CD4-positive, alpha-beta T cell treated with Interleukin-6 for 4 hours (primary cell): ENCODE results near the gene IQGAP1.
"Not testable (repeated sequence)": the region's sequence is repeated elsewhere in the genome, so short reads cannot be mapped to it uniquely, and the experiment has no call there.

Experiments used
- DNase-seq: peaks from one replicate; pipeline ENCODE4 v3.0.0-alpha.2; 2020; ENCODE audit warnings: mixed read lengths

The IQGAP1 gene

GRCh38 chr15:90367576-90367975, 20.5 kb upstream of the IQGAP1 start:
- no peak for DNase-seq

GRCh38 chr15:90375071-90375470, 13.0 kb upstream of the IQGAP1 start:
- no peak for DNase-seq

GRCh38 chr15:90376789-90377188, 11.3 kb upstream of the IQGAP1 start:
- DNase-seq, result peak; percentile 74

GRCh38 chr15:90379263-90379662, 8.8 kb upstream of the IQGAP1 start:
- DNase-seq, result no peak

- no peak for DNase-seq
These were observed 6.5 kb upstream of the IQGAP1 start for GRCh38 chr15:90381515-90381914.

- DNase-seq, result no peak
These were observed 5.7 kb upstream of the IQGAP1 start for GRCh38 chr15:90382320-90382719.

- no peak for DNase-seq
These were observed 1.8 kb upstream of the IQGAP1 start for GRCh38 chr15:90386221-90386620.

- DNase-seq, result peak; percentile 61
These were observed 679 bp downstream of the IQGAP1 start for GRCh38 chr15:90388462-90389380.

GRCh38 chr15:90389513-90389912, 1.5 kb downstream of the IQGAP1 start:
- no peak for DNase-seq

GRCh38 chr15:90393040-90393439, 5.0 kb downstream of the IQGAP1 start:
- no peak for DNase-seq

GRCh38 chr15:90394074-90394473, 6.0 kb downstream of the IQGAP1 start:
- no peak for DNase-seq

- no peak for DNase-seq
These were observed 6.9 kb downstream of the IQGAP1 start for GRCh38 chr15:90394748-90395442.

GRCh38 chr15:90396321-90396720, 8.3 kb downstream of the IQGAP1 start:
- no peak for DNase-seq

GRCh38 chr15:90400005-90400758, 12.1 kb downstream of the IQGAP1 start:
- no peak for DNase-seq

GRCh38 chr15:90400759-90401314, 12.8 kb downstream of the IQGAP1 start:
- peak; percentile 67 for DNase-seq

- DNase-seq, result no peak
These were observed 13.5 kb downstream of the IQGAP1 start for GRCh38 chr15:90401495-90401894.

- no peak for DNase-seq
These were observed 14.2 kb downstream of the IQGAP1 start for GRCh38 chr15:90402223-90402622.

- no peak for DNase-seq
These were observed 14.7 kb downstream of the IQGAP1 start for GRCh38 chr15:90402767-90403166.

- DNase-seq, result no peak
These were observed 17.1 kb downstream of the IQGAP1 start for GRCh38 chr15:90405055-90405607.

GRCh38 chr15:90407336-90407735, 19.3 kb downstream of the IQGAP1 start:
- no peak for DNase-seq

GRCh38 chr15:90407871-90408317, 19.9 kb downstream of the IQGAP1 start:
- no peak for DNase-seq

GRCh38 chr15:90408657-90409056, 20.6 kb downstream of the IQGAP1 start:
- no peak for DNase-seq

GRCh38 chr15:90409587-90409986, 21.5 kb downstream of the IQGAP1 start:
- DNase-seq, result not testable (repeated sequence)
